GM10847 (cell line): ENCODE data around the gene SLC66A3.

Experiments
- POLR2A ChIP-seq: IDR thresholded peaks from 2 replicates; pipeline ENCODE4 v1.6.1; 2011; ENCODE audit not compliant: insufficient read length; ENCODE audit errors: extremely low read depth

SLC66A3 gene

DNA sequence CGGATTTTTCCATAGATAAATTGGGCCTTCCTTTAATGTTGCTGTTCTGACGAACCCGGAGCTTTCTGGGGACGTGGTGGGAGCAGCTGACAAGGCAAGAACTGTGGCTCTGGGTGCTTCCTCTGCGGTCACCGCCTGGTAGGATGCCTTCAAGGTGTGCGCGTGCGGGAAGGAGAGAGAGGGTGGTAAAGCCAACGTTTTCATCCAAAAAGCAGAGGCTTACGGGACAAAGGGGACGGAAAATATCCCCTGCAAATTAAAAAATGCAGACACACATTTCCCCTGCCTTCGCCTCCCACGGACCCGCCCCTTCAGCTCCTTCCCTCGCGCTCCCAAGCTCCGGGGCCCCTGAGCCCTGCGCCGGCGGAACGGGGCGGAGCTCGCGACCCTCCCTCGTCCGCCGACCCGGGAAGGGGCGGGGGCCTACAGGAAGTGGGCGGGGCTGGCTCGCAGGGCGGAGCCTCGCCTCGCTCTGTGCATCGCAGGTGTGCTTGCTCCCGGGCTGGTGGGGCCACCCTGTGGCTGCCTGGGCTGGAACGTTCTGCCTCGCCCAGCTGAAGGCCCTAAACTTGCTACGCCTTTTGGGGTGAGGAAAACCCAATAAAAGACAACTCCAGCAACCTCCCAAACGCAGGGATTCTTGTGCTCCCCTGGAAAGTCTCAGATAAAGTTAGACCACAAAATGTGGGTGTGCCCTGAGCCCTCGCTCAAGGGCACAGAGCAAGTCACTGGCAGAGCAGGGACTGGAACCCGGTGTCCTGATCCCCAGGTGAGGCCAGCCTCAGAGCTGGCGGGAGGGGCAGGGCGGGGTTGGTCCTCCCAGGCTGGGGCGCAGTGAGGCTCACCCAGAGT, 25.4 kb upstream of the SLC66A3 start:
- no peak for TF ChIP-seq POLR2A

DNA sequence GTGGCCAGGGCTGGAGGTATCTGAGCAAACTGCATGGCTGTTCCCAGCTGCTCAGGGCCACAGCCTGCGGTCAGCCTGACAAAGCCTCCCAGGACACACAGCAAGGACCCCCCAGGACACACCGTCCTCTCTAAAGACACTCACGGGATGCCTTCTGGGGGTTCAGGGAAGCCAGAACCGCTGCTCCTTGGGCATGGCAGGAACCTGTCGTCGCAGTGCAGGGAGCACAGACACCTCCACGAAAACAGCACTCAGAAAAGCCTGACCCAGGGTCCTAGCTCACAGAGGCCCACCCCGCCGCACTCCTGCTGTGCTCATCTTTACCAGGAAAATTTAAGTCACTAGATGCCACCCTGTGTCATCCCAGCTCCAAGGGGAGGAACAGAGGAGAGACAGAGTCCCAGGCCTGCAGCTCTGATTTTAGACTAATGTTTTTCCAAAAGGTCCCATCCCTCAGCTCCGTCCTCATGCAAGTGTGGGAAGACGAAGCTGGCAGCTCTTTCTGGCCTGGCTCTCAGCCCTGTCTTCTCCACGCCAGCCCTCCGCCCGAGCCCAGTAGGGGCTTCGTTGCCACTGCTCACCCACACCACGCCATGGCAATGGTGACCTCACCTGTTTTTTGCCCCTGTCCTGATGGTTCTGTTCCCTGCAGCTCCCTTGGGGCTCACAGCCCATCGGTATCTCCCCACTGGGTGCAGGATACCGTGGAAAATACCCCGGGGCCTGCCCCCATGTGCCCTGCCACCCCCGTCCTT, 23.9 kb upstream of the SLC66A3 start:
- TF ChIP-seq POLR2A = no peak

DNA sequence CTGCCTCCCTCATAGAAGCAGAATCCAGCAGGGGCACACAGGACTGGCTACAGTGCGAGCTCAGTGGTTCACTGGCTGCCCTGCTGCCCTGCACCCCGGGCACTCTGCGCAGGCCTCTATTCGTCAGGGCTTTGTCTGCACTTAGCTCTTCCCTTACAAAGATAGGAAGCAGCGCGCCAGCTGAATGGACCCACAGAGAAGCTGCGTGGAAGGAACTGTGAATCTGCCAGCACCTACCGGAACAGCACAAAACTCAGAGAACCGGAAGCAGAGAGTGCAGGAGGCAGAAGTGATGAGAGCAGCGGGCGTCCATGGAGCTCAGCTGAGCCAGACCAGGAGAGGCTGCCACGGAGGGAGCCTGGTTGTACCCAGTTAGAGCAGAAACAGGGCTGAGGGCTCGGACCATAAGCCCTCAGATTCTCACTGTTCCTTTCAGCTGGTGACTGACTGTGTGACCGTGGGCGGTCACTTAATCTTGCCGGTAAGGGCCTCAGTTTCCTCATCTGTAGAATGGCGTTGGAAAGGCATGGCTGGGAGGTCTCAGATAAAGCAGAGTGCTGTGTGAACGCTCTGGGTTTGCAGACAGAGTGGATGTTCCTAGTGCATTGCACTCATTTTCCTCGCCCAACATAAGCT, 23.1 kb upstream of the SLC66A3 start:
- TF ChIP-seq POLR2A = no peak

DNA sequence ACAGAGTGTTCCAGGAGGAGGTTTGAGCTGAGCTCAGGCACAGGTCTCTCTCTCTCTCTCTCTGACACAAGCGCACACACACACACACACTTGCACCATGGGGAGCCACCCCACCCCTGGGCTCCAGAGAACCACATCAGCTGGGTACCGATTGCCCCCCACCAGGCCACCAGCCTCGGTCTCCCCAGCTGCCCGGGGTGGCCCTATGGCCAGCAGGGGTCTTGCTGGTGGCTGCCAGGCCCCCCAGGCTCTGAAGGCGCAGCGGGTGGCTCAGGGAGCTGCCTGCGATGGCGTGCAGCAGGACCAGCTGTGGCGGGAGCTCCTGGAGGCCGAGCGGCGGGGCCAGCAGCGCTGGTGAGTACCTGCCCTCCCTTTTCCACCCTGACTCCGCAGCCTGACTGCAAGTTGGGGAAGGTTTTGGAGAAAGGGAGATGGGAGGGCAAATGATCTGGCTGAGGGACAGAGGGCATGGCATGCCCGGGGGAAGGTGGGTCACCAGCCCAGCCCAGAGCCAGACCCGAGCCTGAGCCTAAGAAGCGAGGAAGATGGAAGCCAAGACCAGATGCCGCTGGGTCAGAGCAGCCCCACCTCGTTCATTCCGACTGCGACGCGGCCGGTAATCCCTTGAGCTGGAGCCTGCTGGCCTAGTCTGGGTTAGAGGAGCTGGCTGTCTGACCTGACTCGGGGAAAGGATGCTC, 21.9 kb upstream of the SLC66A3 start:
- no peak for TF ChIP-seq POLR2A

DNA sequence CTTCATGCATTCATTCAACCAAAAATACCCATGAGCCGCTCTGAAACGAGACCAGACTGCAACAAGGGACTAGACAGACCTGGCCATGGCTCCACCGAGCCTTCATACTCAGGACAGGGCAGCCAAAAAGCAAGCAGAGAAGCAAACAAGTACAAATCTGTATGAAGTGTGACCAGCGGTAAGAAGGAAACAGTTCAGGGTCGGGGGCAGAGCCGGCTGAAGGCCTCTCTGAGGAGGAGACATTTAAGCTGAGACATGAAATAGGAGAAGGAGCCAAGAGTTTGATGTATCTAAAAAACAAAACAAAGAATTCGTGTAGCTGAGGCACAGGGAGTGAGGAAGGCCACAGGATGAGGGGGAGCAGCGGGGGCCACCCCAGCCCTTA, 21.3 kb upstream of the SLC66A3 start:
- no peak for TF ChIP-seq POLR2A

DNA sequence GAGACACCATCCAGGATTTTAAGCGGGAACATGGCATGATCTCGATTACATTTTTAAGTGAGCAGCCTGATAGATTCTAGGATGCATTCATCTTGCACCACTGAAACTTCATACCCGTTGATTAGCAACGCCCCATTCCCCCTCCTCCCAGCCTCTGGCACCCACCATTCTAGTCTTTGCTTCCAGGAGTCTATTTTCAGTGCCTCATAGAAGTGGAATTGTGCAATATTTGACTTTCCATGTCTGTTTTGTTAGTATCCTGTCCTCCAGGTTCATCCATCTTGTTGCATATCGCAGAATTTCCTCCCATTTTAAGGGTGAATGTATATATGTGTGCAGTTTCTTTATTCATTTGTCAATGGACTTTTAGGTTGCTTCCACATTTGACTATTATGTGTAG, 20.9 kb upstream of the SLC66A3 start:
- TF ChIP-seq POLR2A = no peak

DNA sequence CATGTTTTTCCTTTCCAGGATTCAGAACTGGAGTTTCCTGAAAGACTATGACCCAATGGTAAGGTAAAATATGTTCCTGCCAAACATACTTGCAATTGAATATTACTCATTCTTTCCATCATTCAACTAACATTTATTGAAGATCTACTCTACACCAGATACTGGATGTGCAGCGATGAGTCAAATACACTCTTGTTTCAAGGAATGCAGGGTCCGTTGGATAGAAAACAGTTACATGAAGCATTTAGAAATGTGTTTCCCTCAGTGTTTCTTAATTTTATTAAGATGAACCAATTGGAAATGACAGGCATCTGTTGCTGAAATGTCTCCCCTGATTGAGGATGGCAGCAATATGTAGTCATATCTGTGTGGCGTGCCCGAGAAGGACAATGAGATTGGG, 14.8 kb upstream of the SLC66A3 start:
- no peak for TF ChIP-seq POLR2A

DNA sequence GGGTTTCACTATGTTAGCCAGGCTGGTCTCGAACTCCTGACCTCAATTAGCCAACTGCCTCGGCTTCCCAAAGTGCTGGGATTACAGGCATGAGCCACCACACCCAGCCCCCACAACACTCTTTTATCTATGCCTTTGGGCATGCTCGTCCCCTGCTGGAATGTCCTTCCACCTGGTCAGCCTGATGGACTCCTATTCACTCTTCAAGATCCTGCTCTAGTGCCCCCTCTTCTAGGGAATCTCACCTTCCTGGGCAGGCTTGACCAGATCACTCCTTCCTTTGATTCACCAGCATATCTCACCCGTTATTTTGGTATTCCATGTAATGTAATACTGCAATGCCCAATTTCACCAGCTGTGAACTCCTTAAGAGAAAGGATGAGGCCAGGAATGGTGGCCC, 13.9 kb upstream of the SLC66A3 start:
- no peak for TF ChIP-seq POLR2A

DNA sequence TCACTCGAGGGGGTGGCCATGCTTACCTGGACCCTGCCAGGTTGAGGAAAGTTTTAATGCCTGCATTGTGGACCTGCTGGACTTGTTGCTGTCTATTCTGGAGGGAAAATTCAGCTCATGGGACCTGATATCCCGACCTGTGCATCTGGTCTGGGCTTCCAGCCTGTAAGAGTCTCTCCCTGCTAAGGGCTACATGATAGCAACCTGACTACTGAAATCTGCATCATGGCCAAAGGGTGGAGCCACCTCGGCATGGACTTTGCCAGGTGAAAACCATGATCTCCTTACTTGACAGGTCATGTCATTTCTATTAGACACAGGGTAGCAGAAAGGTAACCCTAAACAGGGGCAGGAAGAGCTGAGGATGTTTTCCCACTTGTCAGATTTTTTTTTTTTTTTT, 12.9 kb upstream of the SLC66A3 start:
- no peak for TF ChIP-seq POLR2A

DNA sequence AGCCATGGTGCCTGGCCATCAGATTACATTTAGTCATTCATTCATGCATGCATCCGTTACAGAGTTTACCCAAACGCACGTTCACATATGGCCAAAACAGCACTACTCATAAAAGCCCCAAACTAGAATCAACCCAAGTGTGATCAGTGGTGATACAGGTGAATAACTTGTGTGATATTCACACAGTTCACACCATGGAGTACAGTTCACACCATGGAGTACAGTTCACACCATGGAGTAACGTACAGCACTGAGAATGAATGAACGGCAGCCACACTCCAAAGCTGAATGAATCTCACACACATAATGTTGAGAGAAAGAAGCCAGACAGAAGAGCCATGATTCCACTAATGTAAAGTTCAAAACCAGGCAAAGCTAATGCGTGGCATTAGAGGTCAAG, 12.3 kb upstream of the SLC66A3 start:
- TF ChIP-seq POLR2A = no peak

DNA sequence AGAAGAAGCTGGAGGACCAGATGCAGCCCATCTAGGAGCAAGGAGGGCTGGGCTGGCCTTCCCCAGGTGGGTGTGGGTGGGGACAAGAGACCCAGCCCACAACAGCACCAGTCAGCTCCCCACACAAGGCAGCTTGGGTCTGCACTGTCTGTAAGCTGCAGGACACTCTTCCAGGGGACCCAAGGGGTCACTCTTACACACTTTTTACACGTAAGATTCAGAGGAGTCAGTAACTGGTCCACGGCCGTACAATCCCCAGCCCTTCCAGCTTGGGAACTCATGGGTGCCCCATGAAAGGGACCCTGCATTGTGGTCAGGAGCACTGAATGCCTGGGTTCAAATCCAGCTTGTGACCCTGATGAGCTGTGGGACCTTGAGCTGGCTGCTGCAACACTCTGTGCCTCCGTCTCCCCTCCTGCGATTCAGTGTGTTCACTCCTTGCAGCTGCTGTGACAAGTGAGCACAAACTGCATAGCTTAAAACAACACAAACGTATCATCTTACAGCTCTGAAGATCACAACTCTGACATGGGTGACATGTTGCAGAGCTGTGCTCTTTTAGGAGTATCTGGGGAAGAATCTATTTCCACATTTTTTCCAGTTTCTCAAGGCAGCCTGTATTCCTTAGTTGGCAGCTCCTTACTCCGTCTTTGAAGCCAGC, 11.1 kb upstream of the SLC66A3 start:
- no peak for TF ChIP-seq POLR2A

- no peak for TF ChIP-seq POLR2A
Observed at GRCh38 chr2:11144738-11145079, 10.6 kb upstream of the SLC66A3 start.

GRCh38 chr2:11145350-11145749, 9.9 kb upstream of the SLC66A3 start:
- TF ChIP-seq POLR2A = no peak

DNA sequence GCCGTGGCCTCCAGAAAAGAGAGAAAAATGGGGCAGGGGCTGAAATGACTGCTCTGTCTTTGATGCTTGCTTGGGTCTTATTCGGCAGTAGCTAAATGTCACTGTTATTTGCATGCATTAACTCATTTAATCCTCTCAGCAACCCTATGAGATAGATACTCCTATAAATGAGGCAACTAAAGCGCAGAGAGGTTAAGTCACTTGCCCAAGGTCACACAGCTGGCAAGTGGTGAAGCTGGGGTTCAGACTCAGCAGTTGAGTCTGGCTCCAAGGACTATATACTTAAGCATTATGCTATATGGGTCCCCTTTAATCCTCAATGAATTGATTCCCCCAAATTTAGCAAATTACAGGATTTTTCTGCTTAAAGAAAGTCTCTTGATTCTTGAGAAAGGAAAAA, 9.2 kb upstream of the SLC66A3 start:
- TF ChIP-seq POLR2A = no peak

GRCh38 chr2:11147263-11147662, 8.0 kb upstream of the SLC66A3 start:
- no peak for TF ChIP-seq POLR2A
